GM12878 (cell line): ENCODE data around the gene SIRPD. TPM values are rescaled to one million over a fixed set of nuclear protein-coding genes. Genes with fewer than 3 reads are reported as not detected.

Source experiments
- ATAC-seq: fragments of 200-7000 bp; cut with Tn5 transposase; 3 replicates; pipeline ENCODE4 v1.9.1; 2020; ENCODE audit warnings: mild to moderate bottlenecking, moderate library complexity
- BruUV-seq: library from RNA; stranded (reverse); fragments of 400-500 nt; replicated peaks from 2 replicates; lab custom pipeline; 2021; lab: Mats Ljungman, UMichigan
- CTCF ChIA-PET: fragments of 300-600 bp; sonication (Branson Sonifier 250); formaldehyde crosslinking; extraction: SDS; loops from one replicate; lab custom pipeline; 2021; ENCODE audit warnings: inconsistent platforms; lab: Yijun Ruan, JAX
- POLR2A ChIA-PET: fragments of 350-600 bp; formaldehyde crosslinking; extraction: SDS; loops from one replicate; lab custom pipeline; 2021; ENCODE audit warnings: inconsistent platforms; lab: Charles Lee
- RAD21 ChIA-PET: fragments of 300-600 bp; sonication (Branson Sonifier 250); formaldehyde crosslinking; loops from one replicate; lab custom pipeline; 2023; ENCODE audit warnings: antibody characterized with exemption; ENCODE audit not compliant: unreplicated experiment; lab: Charles Lee
- SMC1A ChIA-PET: fragments of 300-600 bp; sonication (Branson Sonifier 250); formaldehyde crosslinking; loops from one replicate; lab custom pipeline; 2023; ENCODE audit not compliant: unreplicated experiment, uncharacterized antibody; lab: Charles Lee
- DNase-seq: peaks from one replicate; pipeline ENCODE4 v3.0.0-alpha.2; 2011; ENCODE audit warnings: low read depth, low spot score
- FAIRE-seq: peaks from 3 replicates; lab custom pipeline; 2011; peaks lifted over from hg19 to GRCh38; lab: Jason Lieb, UNC
- H2AFZ ChIP-seq: 2 replicates; pipeline ENCODE4 v1.6.0; 2011; ENCODE audit warnings: low read depth, low read length, control low read depth; ENCODE audit not compliant: control insufficient read depth
- H3K27ac ChIP-seq: 2 replicates; pipeline ENCODE4 v1.5.1; 2011; ENCODE audit warnings: control low read depth; ENCODE audit not compliant: control insufficient read depth, insufficient read depth
- H3K27me3 ChIP-seq, 2 experiments: replicated peaks in 1 of 2; 2 replicates each; pipeline versions ENCODE4 v1.6.0 to v1.6.1; 2011; ENCODE audit warnings: low read length in 1 of 2; ENCODE audit not compliant: control insufficient read depth in 2 of 2, insufficient read depth in 2 of 2
- H3K36me3 ChIP-seq, 2 experiments: 2 replicates each; pipeline ENCODE4 v1.5.1; 2011; ENCODE audit warnings: low read length in 1 of 2; ENCODE audit not compliant: control insufficient read depth in 2 of 2, insufficient read depth in 2 of 2
- H3K4me1 ChIP-seq: 2 replicates; pipeline ENCODE4 v1.6.1; 2011; ENCODE audit warnings: mild to moderate bottlenecking, low read length, moderate library complexity, mixed read lengths; ENCODE audit not compliant: control insufficient read depth, insufficient read depth
- H3K4me2 ChIP-seq: 2 replicates; pipeline ENCODE4 v1.6.0; 2011; ENCODE audit warnings: control low read depth; ENCODE audit not compliant: control insufficient read depth, insufficient read depth
- H3K4me3 ChIP-seq: fragments of 200-600 bp; sonication (generic); 2 replicates; pipeline ENCODE4 v1.5.1; 2016
- H3K79me2 ChIP-seq: 2 replicates; pipeline ENCODE4 v1.6.0; 2011; ENCODE audit warnings: low read length; ENCODE audit not compliant: control insufficient read depth, insufficient read depth
- H3K9ac ChIP-seq: 2 replicates; pipeline ENCODE4 v1.8.0; 2011; ENCODE audit warnings: low read length, control low read depth, mixed read lengths; ENCODE audit not compliant: control insufficient read depth, insufficient read depth
- H3K9me3 ChIP-seq: replicated peaks from 3 replicates; pipeline ENCODE4 v1.5.1; 2011; ENCODE audit warnings: mild to moderate bottlenecking, low read length; ENCODE audit not compliant: control insufficient read depth, insufficient read depth
- H4K20me1 ChIP-seq: 2 replicates; pipeline ENCODE4 v1.6.0; 2011; ENCODE audit not compliant: control insufficient read depth, insufficient read depth
- ATF7 ChIP-seq: fragments of 450-650 bp; IDR thresholded peaks from 2 replicates; pipeline ENCODE4 v1.6.1; 2016; ENCODE audit warnings: low read depth, mild to moderate bottlenecking
- BACH1 ChIP-seq: fragments of 450-650 bp; IDR thresholded peaks from 2 replicates; pipeline ENCODE4 v1.6.1; 2017; ENCODE audit warnings: mild to moderate bottlenecking, borderline replicate concordance
- CHD2 ChIP-seq: IDR thresholded peaks from 2 replicates; pipeline ENCODE4 v1.6.1; 2011; ENCODE audit warnings: low read depth, low read length, improper control_type of control experiment, borderline replicate concordance
- CREM ChIP-seq: IDR thresholded peaks from 2 replicates; pipeline ENCODE4 v1.6.1; 2014; ENCODE audit warnings: antibody characterized with exemption, low read depth
- IKZF1 ChIP-seq: fragments of 450-650 bp; conservative IDR thresholded peaks from 2 replicates; pipeline ENCODE4 v1.6.1; 2017; ENCODE audit warnings: antibody characterized with exemption, mild to moderate bottlenecking
- KDM1A ChIP-seq: fragments of 200-600 bp; sonication (generic); IDR thresholded peaks from 2 replicates; pipeline ENCODE4 v1.6.1; 2016; ENCODE audit warnings: borderline replicate concordance
- NBN ChIP-seq: fragments of 450-650 bp; IDR thresholded peaks from 2 replicates; pipeline ENCODE4 v1.6.1; 2016
- NFXL1 ChIP-seq: fragments of 450-650 bp; IDR thresholded peaks from 2 replicates; pipeline ENCODE4 v1.6.1; 2017; ENCODE audit warnings: antibody characterized with exemption, mild to moderate bottlenecking, borderline replicate concordance
- PAX5 ChIP-seq: IDR thresholded peaks from 2 replicates; pipeline ENCODE4 v1.6.1; 2011; ENCODE audit warnings: low read depth, low read length, borderline replicate concordance
- SREBF1 ChIP-seq: IDR thresholded peaks from 2 replicates; pipeline ENCODE4 v1.6.1; 2012; ENCODE audit warnings: mild to moderate bottlenecking, low read length
- WGBS: methylation state at CpG from one replicate; pipeline ENCODE4 v1.1.6; 2016; ENCODE audit warnings: low lambda C conversion rate; ENCODE audit not compliant: insufficient replicate concordance, insufficient coverage; ENCODE audit errors: missing lambda C conversion rate; 5-methylcytosine and 5-hydroxymethylcytosine counted together
- in situ Hi-C: fragments of 300-500 bp; cut with MboI; formaldehyde crosslinking; loops from 9 replicates; pipeline ENCODE4 v1.14.3; 2018; ENCODE audit warnings: mixed read lengths
- intact Hi-C: fragments of 100-400 bp; cut with micrococcal nuclease; formaldehyde crosslinking; loops from one replicate; pipeline ENCODE4 v1.14.2; 2022; ENCODE audit not compliant: unreplicated experiment
- polyA plus RNA-seq, 11 experiments: library from polyadenylated mRNA; depleted of rRNA in 4 of 11; unstranded in 6 of 11; stranded (reverse) in 5 of 11; fragments of >200 nt; fragmentation: Nextera tagmentation in 4 of 11; fragmentation: Illumina TruSeq in 1 of 11; extraction: Ambion mirVana in 4 of 11; extraction: Trizol in 1 of 11; gene quantifications; 1 replicate in 1 of 11; 2 replicates in 10 of 11; pipeline versions ENCODE4 v1.2.1 to v1.2.3, GENCODE V29; 2011 to 2016; ENCODE audit warnings: inconsistent platforms in 2 of 11, missing spikeins in 2 of 11, low read depth in 1 of 11
- total RNA-seq, 4 experiments: library from RNA; depleted of rRNA in 3 of 4; stranded (reverse); fragments of >200 nt in 3 of 4; fragmentation: Illumina TruSeq in 1 of 4; extraction: Trizol in 1 of 4; gene quantifications; 2 replicates each; pipeline versions ENCODE4 v1.2.1 to v1.2.3, GENCODE V29; 2013 to 2021
- TF ChIP-seq, protein P1 (sequence below): IDR thresholded peaks from 2 replicates; pipeline ENCODE4 v1.6.1; 2012; ENCODE audit warnings: low read depth, low read length, improper control_type of control experiment
- TF ChIP-seq, protein P2 (sequence below): IDR thresholded peaks from 2 replicates; pipeline ENCODE4 v1.6.1; 2012; ENCODE audit warnings: low read length, inconsistent platforms
- TF ChIP-seq, protein P3 (sequence below): fragments of 450-650 bp; IDR thresholded peaks from 2 replicates; pipeline ENCODE4 v1.6.1; 2018; ENCODE audit warnings: mild to moderate bottlenecking, low read depth, moderate library complexity; ENCODE audit not compliant: partially characterized antibody

Gene SIRPD
- total and polyA plus RNA-seq, 10 of the 15 experiments (the other 5 are each of a cell fraction or from before 2014, with no cell fraction given), result 0.10 to 1.6 (median 0.88) TPM

DNA sequence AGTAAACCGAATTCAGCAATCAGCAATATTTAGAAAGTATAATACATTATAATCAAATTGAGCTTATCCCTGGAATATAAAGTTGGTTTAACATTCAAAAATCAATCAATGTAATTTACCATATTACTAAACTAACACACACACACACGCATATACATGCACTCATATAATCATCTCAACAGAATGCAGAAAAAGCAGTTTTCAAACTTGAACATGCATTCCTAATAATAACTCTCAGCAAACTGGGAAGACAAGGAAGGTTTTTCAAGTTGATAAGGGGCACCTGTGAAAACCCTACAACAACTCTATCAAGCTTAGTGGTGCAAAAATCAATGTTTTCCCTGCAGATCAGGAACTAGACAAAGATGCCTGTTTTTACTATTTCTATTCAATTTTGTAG is 70.9 kb downstream of the SIRPD start:
- ATAC-seq, result no peak
- ChIA-PET POLR2A (interaction anchor here (1.5 kb wide), 1 partner anchor 261 kb away, joined by 3 read pairs; no protein-coding TSS in a partner anchor), SMC1A (interaction anchor here (1.1 kb wide), 1 partner anchor 20 kb away, joined by 3 read pairs; the partner anchor contains the start of gene NSFL1C), RAD21 (interaction anchor here (0.6 to 1.5 kb wide), 2 partner anchors 17 to 611 kb away, joined by 3 read pairs; no protein-coding TSS in a partner anchor), CTCF (interaction anchor here (0.6 to 2.2 kb wide), 4 partner anchors 12 to 278 kb away, joined by 3 to 9 read pairs (median 3); no protein-coding TSS in a partner anchor)
- Histone ChIP-seq H3K9ac (no peak overlapping the region), H3K27me3 (peaks cover 0 to 2% of the 10 kb centered on the region in 2 experiments; a peak in 1 of 4 replicates), H3K79me2 (no peaks in the 10 kb centered on the region), H3K4me1 (no peaks in the 10 kb centered on the region), H3K4me2 (no peak overlapping the region), H3K4me3 (no peak overlapping the region), H4K20me1 (no peaks in the 10 kb centered on the region), H3K9me3 (no peaks in the 10 kb centered on the region), H3K27ac (no peak overlapping the region), H2AFZ (no peak overlapping the region), H3K36me3 (no peaks in the 10 kb centered on the region)
- TF ChIP-seq CHD2, result no peak
- TF ChIP-seq, protein P1, sequence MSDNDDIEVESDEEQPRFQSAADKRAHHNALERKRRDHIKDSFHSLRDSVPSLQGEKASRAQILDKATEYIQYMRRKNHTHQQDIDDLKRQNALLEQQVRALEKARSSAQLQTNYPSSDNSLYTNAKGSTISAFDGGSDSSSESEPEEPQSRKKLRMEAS, result no peak
- no peak for TF ChIP-seq PAX5
- TF ChIP-seq SREBF1, result no peak
- no peak for TF ChIP-seq KDM1A
- no peak for TF ChIP-seq NFXL1
- TF ChIP-seq BACH1, result no peak
- no peak for TF ChIP-seq NBN
- TF ChIP-seq CREM, result no peak
- TF ChIP-seq, protein P2, sequence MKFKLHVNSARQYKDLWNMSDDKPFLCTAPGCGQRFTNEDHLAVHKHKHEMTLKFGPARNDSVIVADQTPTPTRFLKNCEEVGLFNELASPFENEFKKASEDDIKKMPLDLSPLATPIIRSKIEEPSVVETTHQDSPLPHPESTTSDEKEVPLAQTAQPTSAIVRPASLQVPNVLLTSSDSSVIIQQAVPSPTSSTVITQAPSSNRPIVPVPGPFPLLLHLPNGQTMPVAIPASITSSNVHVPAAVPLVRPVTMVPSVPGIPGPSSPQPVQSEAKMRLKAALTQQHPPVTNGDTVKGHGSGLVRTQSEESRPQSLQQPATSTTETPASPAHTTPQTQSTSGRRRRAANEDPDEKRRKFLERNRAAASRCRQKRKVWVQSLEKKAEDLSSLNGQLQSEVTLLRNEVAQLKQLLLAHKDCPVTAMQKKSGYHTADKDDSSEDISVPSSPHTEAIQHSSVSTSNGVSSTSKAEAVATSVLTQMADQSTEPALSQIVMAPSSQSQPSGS, result no peak
- no peak for TF ChIP-seq IKZF1
- TF ChIP-seq, protein P3, sequence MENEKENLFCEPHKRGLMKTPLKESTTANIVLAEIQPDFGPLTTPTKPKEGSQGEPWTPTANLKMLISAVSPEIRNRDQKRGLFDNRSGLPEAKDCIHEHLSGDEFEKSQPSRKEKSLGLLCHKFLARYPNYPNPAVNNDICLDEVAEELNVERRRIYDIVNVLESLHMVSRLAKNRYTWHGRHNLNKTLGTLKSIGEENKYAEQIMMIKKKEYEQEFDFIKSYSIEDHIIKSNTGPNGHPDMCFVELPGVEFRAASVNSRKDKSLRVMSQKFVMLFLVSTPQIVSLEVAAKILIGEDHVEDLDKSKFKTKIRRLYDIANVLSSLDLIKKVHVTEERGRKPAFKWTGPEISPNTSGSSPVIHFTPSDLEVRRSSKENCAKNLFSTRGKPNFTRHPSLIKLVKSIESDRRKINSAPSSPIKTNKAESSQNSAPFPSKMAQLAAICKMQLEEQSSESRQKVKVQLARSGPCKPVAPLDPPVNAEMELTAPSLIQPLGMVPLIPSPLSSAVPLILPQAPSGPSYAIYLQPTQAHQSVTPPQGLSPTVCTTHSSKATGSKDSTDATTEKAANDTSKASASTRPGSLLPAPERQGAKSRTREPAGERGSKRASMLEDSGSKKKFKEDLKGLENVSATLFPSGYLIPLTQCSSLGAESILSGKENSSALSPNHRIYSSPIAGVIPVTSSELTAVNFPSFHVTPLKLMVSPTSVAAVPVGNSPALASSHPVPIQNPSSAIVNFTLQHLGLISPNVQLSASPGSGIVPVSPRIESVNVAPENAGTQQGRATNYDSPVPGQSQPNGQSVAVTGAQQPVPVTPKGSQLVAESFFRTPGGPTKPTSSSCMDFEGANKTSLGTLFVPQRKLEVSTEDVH, result no peak
- TF ChIP-seq ATF7, result no peak
- no TSS peak for BruUV-seq
- 58% methylated on average over 2 of the region's 2 CpGs for WGBS
- FAIRE-seq, result no peak
- in situ Hi-C loops, result no loop called here
- no peak for DNase-seq
- intact Hi-C loops, result no loop called here
